ENCODE measurements around the gene HIGD1C.
"Not testable (repeated sequence)": the region's sequence is repeated elsewhere in the genome, so short reads cannot be mapped to it uniquely, and the experiment has no call there.

Gene HIGD1C

GRCh38 chr12:50984586-50985298 is 32.4 kb downstream of the HIGD1C start:
- DNase-seq (ENCODE audit: low read depth) = peak; percentile 40

- DNase-seq (ENCODE audit: low read depth) = peak; percentile 75
Observed at GRCh38 chr12:50985322-50985721, 33.0 kb downstream of the HIGD1C start.

GRCh38 chr12:50986966-50987737 is 34.8 kb downstream of the HIGD1C start:
- peak; percentile 65 for DNase-seq (ENCODE audit: low read depth)

- DNase-seq (ENCODE audit: low read depth) = peak; percentile 27
Observed at GRCh38 chr12:50988051-50988450, 35.7 kb downstream of the HIGD1C start.

GRCh38 chr12:50988871-50989270 is 36.5 kb downstream of the HIGD1C start:
- DNase-seq (ENCODE audit: low read depth) = no peak

- no peak for DNase-seq (ENCODE audit: low read depth)
Observed at GRCh38 chr12:50990147-50990727, 37.9 kb downstream of the HIGD1C start.

GRCh38 chr12:50990791-50991190 is 38.4 kb downstream of the HIGD1C start:
- DNase-seq (ENCODE audit: low read depth) = no peak

GRCh38 chr12:50991291-50991690 is 38.9 kb downstream of the HIGD1C start:
- DNase-seq (ENCODE audit: low read depth) = no peak

- DNase-seq (ENCODE audit: low read depth) = no peak
Observed at GRCh38 chr12:50992819-50993218, 40.5 kb downstream of the HIGD1C start.

GRCh38 chr12:50999093-50999492 is 46.7 kb downstream of the HIGD1C start:
- DNase-seq (ENCODE audit: low read depth) = no peak

- DNase-seq (ENCODE audit: low read depth) = peak; percentile 72
Observed at GRCh38 chr12:51000245-51000644, 47.9 kb downstream of the HIGD1C start.

- DNase-seq (ENCODE audit: low read depth) = no peak
Observed at GRCh38 chr12:51001799-51002198, 49.5 kb downstream of the HIGD1C start.

- DNase-seq (ENCODE audit: low read depth) = no peak
Observed at GRCh38 chr12:51004504-51004903, 52.2 kb downstream of the HIGD1C start.

GRCh38 chr12:51005030-51005429 is 52.7 kb downstream of the HIGD1C start:
- DNase-seq (ENCODE audit: low read depth) = no peak

- DNase-seq (ENCODE audit: low read depth) = no peak
Observed at GRCh38 chr12:51005671-51006070, 53.3 kb downstream of the HIGD1C start.

GRCh38 chr12:51008329-51009055 is 56.1 kb downstream of the HIGD1C start:
- DNase-seq (ENCODE audit: low read depth) = no peak

- no peak for DNase-seq (ENCODE audit: low read depth)
Observed at GRCh38 chr12:51009056-51009440, 56.7 kb downstream of the HIGD1C start.

- no peak for DNase-seq (ENCODE audit: low read depth)
Observed at GRCh38 chr12:51011955-51012354, 59.6 kb downstream of the HIGD1C start.

GRCh38 chr12:51012570-51013236 is 60.4 kb downstream of the HIGD1C start:
- no peak for DNase-seq (ENCODE audit: low read depth)

- no peak for DNase-seq (ENCODE audit: low read depth)
Observed at GRCh38 chr12:51013441-51013840, 61.1 kb downstream of the HIGD1C start.

GRCh38 chr12:51014467-51014866 is 62.1 kb downstream of the HIGD1C start:
- not testable (repeated sequence) for DNase-seq (ENCODE audit: low read depth)

- no peak for DNase-seq (ENCODE audit: low read depth)
Observed at GRCh38 chr12:51017452-51017851, 65.1 kb downstream of the HIGD1C start.
